HG03060 (cell line): ENCODE measurements around the gene PTHLH.

ENCODE experiments used
- ATAC-seq: cut with Tn5 transposase; IDR thresholded peaks from one replicate; pipeline ENCODE4 v1.9.1; 2021; ENCODE audit warnings: low read depth, moderate number of reproducible peaks; ENCODE audit not compliant: unreplicated experiment

The PTHLH gene

DNA sequence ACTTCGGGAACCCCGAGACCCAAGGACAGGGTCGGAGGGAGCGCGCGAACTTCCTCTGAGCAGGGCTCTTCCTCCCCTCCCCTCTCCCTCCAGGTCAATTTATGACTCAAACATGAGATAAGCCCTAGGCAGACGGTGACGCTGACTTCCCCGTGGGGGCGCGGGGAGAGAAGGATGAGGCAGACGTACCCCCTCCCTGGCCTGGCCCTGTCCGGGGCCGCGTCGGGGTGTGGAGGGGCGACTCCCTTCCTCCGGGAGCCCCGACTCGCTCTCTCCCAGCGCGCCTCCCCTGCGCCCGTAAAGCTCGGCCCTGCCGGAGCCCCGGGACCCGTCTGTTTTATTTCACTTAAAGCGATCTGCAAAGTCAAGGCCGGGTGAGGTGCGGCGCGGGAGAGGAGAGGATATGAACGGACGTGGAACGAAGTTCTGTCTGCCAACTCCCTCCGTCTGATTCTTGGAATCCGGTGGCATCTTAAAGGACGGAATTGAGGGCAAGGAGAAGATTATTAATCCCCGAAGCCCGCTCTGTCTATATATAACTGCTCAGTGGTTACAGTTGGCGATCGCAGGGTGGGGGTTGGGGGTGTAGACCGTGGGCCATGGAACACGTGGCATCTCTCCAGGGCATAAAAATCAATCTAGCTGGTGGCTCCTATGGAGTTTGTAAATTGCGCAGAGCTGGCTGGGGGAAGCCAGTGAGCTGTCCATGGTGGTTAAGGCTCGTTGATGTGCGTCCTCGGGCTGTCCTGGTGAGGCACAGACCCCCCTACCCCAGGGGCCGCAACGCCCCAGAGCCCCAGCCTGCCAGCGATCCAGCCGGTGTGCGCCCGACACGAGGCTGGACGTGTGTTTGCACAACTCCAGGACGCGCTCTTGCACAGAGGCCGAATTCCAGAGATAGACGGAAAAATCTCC lies 2.9 kb upstream of the PTHLH start:
- no peak for ATAC-seq

GRCh38 chr12:27974735-27975221 lies 2.2 kb upstream of the PTHLH start:
- no peak for ATAC-seq

- no peak for ATAC-seq
These were observed 956 bp upstream of the PTHLH start for GRCh38 chr12:27973487-27973890.

- no peak for ATAC-seq
These were observed 927 bp downstream of the PTHLH start for GRCh38 chr12:27971606-27972005.

GRCh38 chr12:27971121-27971489 lies 1.4 kb downstream of the PTHLH start:
- ATAC-seq = no peak

GRCh38 chr12:27970401-27971120 lies 2.0 kb downstream of the PTHLH start:
- no peak for ATAC-seq

DNA sequence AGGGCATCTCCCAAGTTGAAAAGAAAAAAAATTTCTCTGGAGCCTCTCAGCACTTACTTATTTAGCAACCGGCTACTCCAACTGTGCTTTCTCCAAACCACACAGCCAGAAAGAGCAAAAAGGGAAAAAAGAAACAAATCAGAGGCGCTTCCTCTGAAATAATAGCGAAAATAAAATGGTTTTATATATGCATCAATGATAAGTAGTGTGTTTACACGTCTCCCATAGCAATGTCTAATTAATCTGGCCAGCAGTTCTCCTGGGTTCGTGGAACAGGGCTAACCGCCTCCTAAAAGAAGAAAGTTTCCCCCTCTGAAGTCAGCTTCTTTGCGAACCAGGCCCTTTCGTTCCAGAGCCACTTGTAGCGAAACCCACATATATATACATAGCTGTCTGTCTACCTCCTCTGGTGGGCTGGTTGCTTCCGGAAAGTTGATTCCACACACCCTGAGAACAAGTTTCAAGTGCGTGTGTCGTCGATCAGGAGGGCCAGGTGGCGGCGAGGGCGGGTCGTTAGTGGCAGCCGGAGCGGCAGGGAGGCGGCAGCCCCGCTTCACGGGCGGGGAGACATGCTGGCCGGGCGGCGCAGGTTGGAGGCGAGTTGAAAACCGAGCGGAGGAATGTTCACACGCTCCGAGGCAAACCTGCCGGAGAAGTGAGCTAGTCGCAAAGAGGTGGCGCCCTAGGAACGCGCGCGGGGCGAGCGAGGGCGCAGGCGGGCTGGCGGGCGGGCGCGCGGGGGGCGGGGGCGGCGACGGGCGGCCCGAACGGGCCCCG lies 2.7 kb downstream of the PTHLH start:
- ATAC-seq = peak; percentile 62

DNA sequence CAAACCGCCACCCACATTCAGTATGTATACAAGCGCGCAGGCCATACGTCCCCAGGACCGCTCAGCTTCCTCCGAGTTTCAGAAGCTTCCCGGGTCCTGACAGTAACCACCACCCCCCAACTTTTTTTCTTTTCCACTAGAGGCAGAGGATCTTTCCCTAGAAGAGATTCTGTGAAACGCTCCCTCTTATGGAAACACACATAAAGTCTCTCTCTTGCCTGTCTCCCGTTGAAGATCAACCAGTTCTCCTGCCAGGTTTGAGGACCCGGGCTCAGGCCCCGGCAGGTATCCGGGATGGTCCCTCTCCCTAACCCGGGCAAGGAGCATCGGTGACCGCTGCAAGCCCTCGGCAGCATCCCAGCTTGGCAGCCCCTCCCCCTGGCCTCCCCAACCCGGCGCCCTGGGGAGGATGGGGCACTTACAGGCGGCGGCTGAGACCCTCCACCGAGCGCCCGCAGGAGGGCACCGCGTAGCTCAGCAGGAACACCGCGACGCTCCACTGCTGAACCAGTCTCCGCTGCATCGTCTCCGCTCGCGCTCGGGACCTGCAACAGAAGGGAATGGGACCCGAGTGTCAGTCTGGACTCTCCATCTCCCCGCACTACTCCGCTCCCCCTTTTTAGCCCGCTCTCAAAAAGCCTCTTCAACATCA lies 3.4 kb downstream of the PTHLH start:
- no peak for ATAC-seq

DNA sequence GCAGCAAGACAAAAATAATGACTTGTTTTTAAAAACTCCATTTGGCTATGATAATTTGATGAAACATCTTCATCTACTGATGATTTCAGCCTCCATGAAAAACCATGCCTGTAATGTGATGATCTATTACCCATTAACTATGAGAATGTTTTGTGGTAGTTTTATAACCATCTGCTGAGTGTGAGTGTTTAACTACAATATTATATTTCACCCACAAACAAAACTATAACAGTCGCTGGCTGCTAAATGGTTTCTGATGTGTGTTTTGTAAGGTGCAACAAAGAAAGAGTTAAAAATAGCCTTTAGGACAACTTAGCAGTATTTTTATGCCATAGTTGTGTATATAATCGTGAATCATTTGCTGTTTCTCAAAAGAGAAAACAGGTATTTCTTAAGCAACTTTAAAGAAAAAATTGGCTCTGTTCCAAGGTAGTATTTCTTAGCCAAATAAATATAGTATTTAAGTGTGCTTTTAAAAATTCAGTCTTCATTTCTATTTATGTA lies 4.9 kb downstream of the PTHLH start:
- ATAC-seq = no peak

GRCh38 chr12:27966870-27967269 lies 5.7 kb downstream of the PTHLH start:
- no peak for ATAC-seq

GRCh38 chr12:27965966-27966365 lies 6.6 kb downstream of the PTHLH start:
- ATAC-seq = no peak

DNA sequence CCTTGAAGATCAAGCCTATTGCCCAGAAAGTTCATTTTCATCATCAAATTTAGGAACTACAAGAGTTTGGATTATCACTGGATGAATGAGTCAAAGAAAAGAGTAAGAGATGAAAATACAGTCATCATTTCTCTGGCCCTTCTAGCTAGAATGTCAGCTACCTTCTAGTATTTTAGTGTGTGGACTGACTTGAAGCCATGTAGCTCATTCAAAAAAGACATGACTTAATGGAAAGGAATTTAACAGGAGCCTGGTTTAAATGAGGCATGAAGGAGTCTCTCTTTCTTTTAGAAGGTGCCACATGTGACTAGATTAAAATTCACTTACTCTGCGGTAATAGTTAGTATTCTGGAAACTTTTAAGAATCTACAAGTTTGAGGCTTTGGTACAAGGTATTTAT lies 7.1 kb downstream of the PTHLH start:
- no peak for ATAC-seq

DNA sequence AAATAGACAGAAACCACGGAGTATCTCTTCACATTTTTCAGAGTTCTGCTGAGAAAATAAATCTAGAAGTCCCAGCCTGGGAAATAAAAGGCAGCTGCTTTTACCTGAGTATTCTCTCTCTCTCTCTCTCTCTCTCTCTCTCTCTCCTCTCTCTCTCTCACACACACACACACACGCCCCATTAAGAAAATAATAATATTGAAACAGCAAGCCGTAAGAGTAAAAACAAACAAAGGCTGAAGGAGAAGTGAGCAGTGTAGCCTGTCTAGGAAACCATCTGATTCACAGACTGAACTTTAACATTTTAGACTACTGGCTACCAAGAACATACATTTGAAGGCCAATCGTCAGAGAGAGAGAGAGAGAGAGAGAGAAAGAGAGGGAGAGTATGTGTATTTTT lies 8.4 kb downstream of the PTHLH start:
- ATAC-seq = no peak

GRCh38 chr12:27960821-27961220 lies 11.7 kb downstream of the PTHLH start:
- no peak for ATAC-seq

DNA sequence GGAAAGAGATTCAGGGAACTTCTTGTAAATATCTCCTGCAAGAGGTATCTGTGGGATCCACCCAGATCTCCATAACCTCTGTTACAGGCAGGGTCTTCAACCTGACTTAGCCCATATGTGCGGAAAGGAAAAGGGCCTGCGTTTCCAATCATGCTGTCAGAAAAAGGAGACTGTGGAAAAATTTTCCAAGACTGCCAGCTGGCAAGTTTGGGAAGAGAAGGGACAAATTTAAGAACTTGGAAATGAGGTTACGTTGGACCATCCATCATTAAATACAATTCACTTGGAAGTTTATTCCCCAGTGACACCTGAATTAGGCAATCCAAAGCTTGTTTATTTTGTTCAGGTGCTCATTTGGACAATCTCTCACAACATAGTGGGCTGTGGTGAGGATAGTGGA lies 13.9 kb downstream of the PTHLH start:
- ATAC-seq = no peak

GRCh38 chr12:27957366-27957765 lies 15.2 kb downstream of the PTHLH start:
- no peak for ATAC-seq

DNA sequence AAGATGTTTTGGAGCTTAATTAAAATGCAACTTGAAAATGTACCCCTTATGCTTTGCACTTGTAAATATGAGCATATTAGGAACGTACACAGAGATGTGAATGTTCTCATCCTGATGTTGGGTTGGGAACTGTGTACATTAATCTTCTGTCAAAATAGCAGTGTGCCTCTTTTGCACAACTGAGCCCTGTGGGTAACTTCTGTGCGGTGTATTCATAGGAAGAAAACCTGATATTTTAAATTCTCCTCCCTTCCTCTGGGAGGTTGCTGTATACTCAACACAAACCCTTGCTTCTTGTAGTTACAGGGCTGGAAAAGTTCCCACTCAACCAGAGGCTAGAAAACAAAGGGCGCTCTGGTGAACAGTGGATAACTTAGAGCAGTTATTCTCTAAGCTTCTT lies 18.7 kb downstream of the PTHLH start:
- ATAC-seq = no peak

- ATAC-seq = no peak
These were observed 19.2 kb downstream of the PTHLH start for GRCh38 chr12:27953348-27953747.

DNA sequence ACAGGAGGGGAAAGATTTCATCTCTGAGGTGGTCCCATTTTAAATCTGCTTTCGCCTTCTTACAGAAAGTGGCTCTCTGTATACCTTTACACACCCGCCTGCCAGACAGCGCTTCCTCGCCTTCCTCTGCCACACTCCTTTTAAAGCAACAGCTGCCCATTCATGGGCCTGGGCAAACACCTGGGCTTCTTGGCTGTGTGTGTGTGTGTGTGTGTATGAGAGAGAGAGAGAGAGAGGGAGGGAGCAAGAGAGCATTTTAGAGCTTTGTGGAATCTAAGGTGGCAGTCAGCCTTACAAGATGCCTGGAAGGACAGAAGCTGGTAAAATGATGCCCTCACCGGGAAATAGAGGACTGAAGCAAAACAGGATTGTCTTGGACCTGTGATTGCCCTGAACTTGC lies 20.0 kb downstream of the PTHLH start:
- ATAC-seq = no peak

DNA sequence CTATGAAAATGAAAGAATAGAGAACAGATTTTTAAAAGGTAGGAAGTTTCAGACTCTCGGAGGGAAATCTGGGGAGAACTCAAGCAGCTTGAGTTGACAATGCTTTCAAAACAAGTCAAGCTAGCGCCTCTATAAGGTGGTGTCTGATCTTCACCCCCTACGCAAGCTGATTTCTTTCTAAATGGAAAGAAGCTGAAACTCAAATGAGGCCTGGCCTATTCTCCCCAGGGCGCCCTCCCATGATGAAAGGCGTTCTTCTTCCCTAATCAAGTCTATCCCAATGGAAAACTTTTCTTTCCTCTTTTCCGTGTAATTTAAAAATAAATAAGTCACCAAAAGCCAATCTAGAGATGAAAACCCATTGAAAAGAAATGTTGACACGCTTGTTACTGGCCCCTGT lies 20.6 kb downstream of the PTHLH start:
- ATAC-seq = no peak
